LNCaP clone FGC (cell line): ENCODE data around the gene SBK2.
A peak's percentile ranks its signal among the peaks of the same experiment; 100 is the strongest.
"Not testable (repeated sequence)": the region's sequence is repeated elsewhere in the genome, so short reads cannot be mapped to it uniquely, and the experiment has no call there.

Experiments used
- DNase-seq: peaks from one replicate; pipeline ENCODE4 v3.0.0-alpha.2; 2011; ENCODE audit warnings: low read depth
- H3K4me3 ChIP-seq: 2 replicates; pipeline ENCODE4 v1.5.1; 2011; ENCODE audit warnings: mild to moderate bottlenecking, low read depth, low read length, control low read depth
- TF ChIP-seq, protein P1 (sequence below): IDR thresholded peaks from 2 replicates; pipeline ENCODE4 v1.5.1; 2012; ENCODE audit warnings: mild to moderate bottlenecking; ENCODE audit not compliant: control insufficient read depth, insufficient read depth; ENCODE audit errors: extremely low read depth

The SBK2 gene

GRCh38 chr19:55536951-55537740, at the start of gene SBK2:
TSS of gene SBK2 (minus strand) at chr19:55537133. CDS start at chr19:55536294, 839 bp downstream.
- DNase-seq = no peak
- no peak within 1 kb of the TSS for H3K4me3 ChIP-seq
- TF ChIP-seq, protein P1, sequence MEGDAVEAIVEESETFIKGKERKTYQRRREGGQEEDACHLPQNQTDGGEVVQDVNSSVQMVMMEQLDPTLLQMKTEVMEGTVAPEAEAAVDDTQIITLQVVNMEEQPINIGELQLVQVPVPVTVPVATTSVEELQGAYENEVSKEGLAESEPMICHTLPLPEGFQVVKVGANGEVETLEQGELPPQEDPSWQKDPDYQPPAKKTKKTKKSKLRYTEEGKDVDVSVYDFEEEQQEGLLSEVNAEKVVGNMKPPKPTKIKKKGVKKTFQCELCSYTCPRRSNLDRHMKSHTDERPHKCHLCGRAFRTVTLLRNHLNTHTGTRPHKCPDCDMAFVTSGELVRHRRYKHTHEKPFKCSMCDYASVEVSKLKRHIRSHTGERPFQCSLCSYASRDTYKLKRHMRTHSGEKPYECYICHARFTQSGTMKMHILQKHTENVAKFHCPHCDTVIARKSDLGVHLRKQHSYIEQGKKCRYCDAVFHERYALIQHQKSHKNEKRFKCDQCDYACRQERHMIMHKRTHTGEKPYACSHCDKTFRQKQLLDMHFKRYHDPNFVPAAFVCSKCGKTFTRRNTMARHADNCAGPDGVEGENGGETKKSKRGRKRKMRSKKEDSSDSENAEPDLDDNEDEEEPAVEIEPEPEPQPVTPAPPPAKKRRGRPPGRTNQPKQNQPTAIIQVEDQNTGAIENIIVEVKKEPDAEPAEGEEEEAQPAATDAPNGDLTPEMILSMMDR = 0 out of 2 replicates have a peak, but pooled peaks have one; percentile 4

DNA sequence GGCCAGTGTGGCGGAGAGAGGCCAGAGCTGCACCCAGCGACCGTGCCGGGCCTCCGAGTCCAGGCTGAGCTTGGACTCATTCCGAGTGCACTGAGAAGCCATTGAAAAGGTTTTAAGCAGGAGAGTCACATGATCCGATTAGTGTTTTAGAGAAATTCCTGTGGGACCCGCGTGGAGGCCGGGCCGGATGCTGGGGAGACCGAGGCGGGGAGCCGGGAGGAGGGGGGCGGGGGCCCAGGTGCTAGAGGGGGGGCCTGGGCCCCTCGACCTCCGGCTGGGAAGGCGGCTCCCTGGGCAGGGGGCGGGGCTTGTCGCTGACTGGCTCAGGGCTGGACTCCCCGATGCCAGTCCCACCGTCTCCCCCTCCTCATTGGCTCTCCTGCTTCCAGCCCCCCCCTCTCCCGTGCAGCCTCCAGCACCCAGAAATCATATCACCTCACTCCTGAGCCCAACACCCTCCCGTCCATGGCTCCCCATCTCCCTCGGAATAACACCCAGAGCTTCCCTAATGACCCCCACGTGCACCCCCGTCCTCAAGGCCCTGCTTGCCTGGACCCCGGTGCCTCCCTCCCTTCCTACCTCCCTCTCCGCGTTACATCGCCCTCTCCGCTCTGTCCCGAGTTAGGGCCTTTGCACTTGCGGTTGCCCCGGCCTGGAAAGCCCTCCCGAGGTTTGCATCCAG, 48.9 kb upstream of the SBK2 start:
- H3K4me3 ChIP-seq = no peak overlapping the region
- DNase-seq = no peak
- TF ChIP-seq, protein P1 = no peak

GRCh38 chr19:55584871-55585270, 47.9 kb upstream of the SBK2 start:
- H3K4me3 ChIP-seq = no peak overlapping the region
- DNase-seq = no peak
- TF ChIP-seq, protein P1 = no peak

DNA sequence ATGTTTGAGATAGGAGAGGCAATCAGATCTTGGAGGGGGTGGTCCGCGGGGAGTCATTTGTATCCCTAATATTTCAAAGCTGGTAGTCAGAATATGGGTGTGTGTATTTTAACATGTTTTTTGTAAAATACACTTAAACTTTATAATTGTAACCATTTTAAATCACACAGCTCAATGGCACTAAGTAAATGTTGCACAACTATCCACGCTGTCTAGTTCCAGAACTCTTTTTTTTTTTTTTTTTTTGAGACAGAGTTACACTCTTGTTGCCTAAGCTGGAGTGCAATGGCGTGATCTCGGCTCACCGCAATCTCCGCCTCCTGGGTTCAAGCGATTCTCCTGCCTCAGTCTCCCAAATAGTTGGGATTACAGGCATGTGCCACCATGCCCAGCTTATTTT, 47.0 kb upstream of the SBK2 start:
- not testable (repeated sequence) for H3K4me3 ChIP-seq, DNase-seq

DNA sequence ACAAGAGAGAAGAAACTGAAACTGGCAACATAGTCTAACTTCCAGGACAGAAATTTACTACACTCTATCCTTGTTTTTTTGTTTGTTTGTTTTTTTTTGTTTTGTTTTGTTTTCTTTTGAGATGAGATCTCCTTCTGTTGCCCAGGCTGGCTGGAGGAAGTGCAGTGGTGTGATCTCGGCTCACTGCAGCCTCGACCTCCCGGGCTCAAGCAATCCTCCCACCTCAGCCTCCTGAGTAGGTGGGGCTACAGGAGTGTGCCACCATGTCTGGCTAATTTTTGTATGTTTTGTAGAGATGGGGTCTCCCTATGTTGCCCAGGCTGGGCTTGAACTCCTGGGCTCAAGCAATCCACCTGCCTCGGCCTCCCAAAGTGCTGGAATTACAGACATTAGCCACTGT, 45.4 kb upstream of the SBK2 start:
- not testable (repeated sequence) for H3K4me3 ChIP-seq, DNase-seq

- peak overlapping the region; percentile 81; the same call in 1 of the 2 replicates for H3K4me3 ChIP-seq
- no peak for DNase-seq
- TF ChIP-seq, protein P1 = no peak
Observed at GRCh38 chr19:55581823-55582223, 44.9 kb upstream of the SBK2 start.

- peak overlapping the region; percentile 81 for H3K4me3 ChIP-seq
- no peak for DNase-seq
- TF ChIP-seq, protein P1 = no peak
Observed at GRCh38 chr19:55581145-55581822, 44.4 kb upstream of the SBK2 start.
